HepG2 (cell line): ENCODE results near the gene ZFPL1. TPM values are rescaled to one million over a fixed set of nuclear protein-coding genes. Genes with fewer than 3 reads are reported as not detected.
A peak's percentile ranks its signal among the peaks of the same experiment; 100 is the strongest.

Experiments used
- ARNTL ChIP-seq: sonication (generic); formaldehyde crosslinking; IDR thresholded peaks from 2 replicates; pipeline ENCODE4 v1.4.0; 2020; ENCODE audit warnings: mild to moderate bottlenecking, missing genetic modification reagents
- BHLHE40 ChIP-seq: IDR thresholded peaks from 2 replicates; pipeline ENCODE4 v1.6.1; 2011; ENCODE audit warnings: low read length, improper control_type of control experiment
- CHCHD3 ChIP-seq: sonication (generic); formaldehyde crosslinking; IDR thresholded peaks from 2 replicates; pipeline ENCODE4 v1.8.0; 2022; ENCODE audit warnings: mild to moderate bottlenecking, missing genetic modification reagents, moderate library complexity
- ERF ChIP-seq: IDR thresholded peaks from 2 replicates; pipeline ENCODE4 v1.6.1; 2018; ENCODE audit warnings: missing biosample characterization, missing genetic modification reagents
- HMG20A ChIP-seq: IDR thresholded peaks from 2 replicates; pipeline ENCODE4 v1.6.1; 2016; ENCODE audit warnings: borderline replicate concordance
- HOXD1 ChIP-seq: sonication (generic); formaldehyde crosslinking; IDR thresholded peaks from 2 replicates; pipeline ENCODE4 v1.5.0; 2020; ENCODE audit warnings: missing genetic modification reagents
- JARID2 ChIP-seq: sonication (generic); formaldehyde crosslinking; IDR thresholded peaks from 2 replicates; pipeline ENCODE4 v1.8.1; 2023; ENCODE audit warnings: missing genetic modification reagents, inconsistent platforms; ENCODE audit not compliant: insufficient replicate concordance
- KAT8 ChIP-seq: IDR thresholded peaks from 2 replicates; pipeline ENCODE4 v1.6.1; 2016; ENCODE audit warnings: missing genetic modification reagents, missing compliant biosample characterization
- KDM2A ChIP-seq: sonication (generic); formaldehyde crosslinking; IDR thresholded peaks from 2 replicates; pipeline ENCODE4 v1.4.0; 2020; ENCODE audit warnings: low read depth, missing genetic modification reagents, borderline replicate concordance
- MIXL1 ChIP-seq: IDR thresholded peaks from 2 replicates; pipeline ENCODE4 v1.6.1; 2016
- NFE2L1 ChIP-seq: sonication (generic); formaldehyde crosslinking; IDR thresholded peaks from 2 replicates; pipeline ENCODE4 v1.4.0; 2020; ENCODE audit warnings: missing genetic modification reagents, mild to moderate bottlenecking, borderline replicate concordance
- NFRKB ChIP-seq: fragments of 450-650 bp; IDR thresholded peaks from 2 replicates; pipeline ENCODE4 v1.6.1; 2017
- RFX3 ChIP-seq: IDR thresholded peaks from 2 replicates; pipeline ENCODE4 v1.6.1; 2016; ENCODE audit warnings: missing biosample characterization, missing genetic modification reagents
- SP1 ChIP-seq, 2 experiments: fragments of 450-650 bp in 1 of 2; sonication (generic) in 1 of 2; formaldehyde crosslinking in 1 of 2; IDR thresholded peaks; 2 replicates each; pipeline versions ENCODE4 v1.4.0 to v1.6.1; 2016 to 2020; ENCODE audit warnings: missing genetic modification reagents in 1 of 2
- SSRP1 ChIP-seq: IDR thresholded peaks from 2 replicates; pipeline ENCODE4 v1.6.1; 2016; ENCODE audit warnings: control low read depth
- TEAD2 ChIP-seq: sonication (generic); formaldehyde crosslinking; IDR thresholded peaks from 2 replicates; pipeline ENCODE4 v1.9.0; 2021; ENCODE audit warnings: missing genetic modification reagents
- THAP11 ChIP-seq: IDR thresholded peaks from 2 replicates; pipeline ENCODE4 v1.6.1; 2016; ENCODE audit warnings: missing biosample characterization, missing genetic modification reagents
- ZNF557 ChIP-seq: sonication (generic); formaldehyde crosslinking; IDR thresholded peaks from 2 replicates; pipeline ENCODE4 v1.4.0; 2020; ENCODE audit warnings: missing genetic modification reagents
- ZNF7 ChIP-seq: IDR thresholded peaks from 2 replicates; pipeline ENCODE4 v1.6.1; 2016; ENCODE audit warnings: missing biosample characterization, missing genetic modification reagents
- ZNF75D ChIP-seq: sonication (generic); formaldehyde crosslinking; IDR thresholded peaks from 2 replicates; pipeline ENCODE4 v1.8.1; 2023; ENCODE audit warnings: missing genetic modification reagents, mild to moderate bottlenecking, borderline replicate concordance
- ZNF777 ChIP-seq: sonication (generic); formaldehyde crosslinking; IDR thresholded peaks from 2 replicates; pipeline ENCODE4 v1.4.0; 2020; ENCODE audit warnings: missing genetic modification reagents
- ZNF816 ChIP-seq: sonication (generic); formaldehyde crosslinking; IDR thresholded peaks from 2 replicates; pipeline ENCODE4 v1.8.0; 2022; ENCODE audit warnings: missing genetic modification reagents, mild to moderate bottlenecking, borderline replicate concordance
- ZSCAN30 ChIP-seq: sonication (generic); formaldehyde crosslinking; IDR thresholded peaks from 2 replicates; pipeline ENCODE4 v1.5.0; 2020; ENCODE audit warnings: mild to moderate bottlenecking, missing genetic modification reagents
- polyA plus RNA-seq, 8 experiments: library from polyadenylated mRNA; depleted of rRNA in 3 of 8; stranded (reverse) in 7 of 8; unstranded in 1 of 8; fragments of >200 nt; fragmentation: Illumina TruSeq in 4 of 8; extraction: Trizol in 4 of 8; gene quantifications; 2 replicates each; pipeline versions ENCODE4 v1.2.1 to v1.2.3, GENCODE V29; 2011 to 2016; ENCODE audit warnings: low read depth in 4 of 8, missing spikeins in 1 of 8, mixed read lengths in 1 of 8; ENCODE audit not compliant: insufficient read depth in 1 of 8
- total RNA-seq, 5 experiments: library from RNA; depleted of rRNA; stranded (reverse); fragments of >200 nt; fragmentation: Illumina TruSeq; extraction: Trizol; gene quantifications; 2 replicates each; pipeline ENCODE4 v1.2.3, GENCODE V29; 2016; ENCODE audit warnings: low read depth in 1 of 5
- TF ChIP-seq, protein P1 (sequence below): sonication (generic); formaldehyde crosslinking; IDR thresholded peaks from 2 replicates; pipeline ENCODE4 v1.4.0; 2020; ENCODE audit warnings: low read depth, mild to moderate bottlenecking, missing genetic modification reagents
- TF ChIP-seq, protein P2 (sequence below): IDR thresholded peaks from 2 replicates; pipeline ENCODE4 v1.6.1; 2012; ENCODE audit warnings: inconsistent platforms
- TF ChIP-seq, protein P3 (sequence below): sonication (generic); formaldehyde crosslinking; IDR thresholded peaks from 2 replicates; pipeline ENCODE4 v1.4.0; 2020; ENCODE audit warnings: mild to moderate bottlenecking, missing genetic modification reagents

The ZFPL1 gene
- total and polyA plus RNA-seq, 2 of the 13 experiments (the other 11 are each of a cell fraction or from before 2014, with no cell fraction given), result 32.2 to 56.0 TPM

DNA sequence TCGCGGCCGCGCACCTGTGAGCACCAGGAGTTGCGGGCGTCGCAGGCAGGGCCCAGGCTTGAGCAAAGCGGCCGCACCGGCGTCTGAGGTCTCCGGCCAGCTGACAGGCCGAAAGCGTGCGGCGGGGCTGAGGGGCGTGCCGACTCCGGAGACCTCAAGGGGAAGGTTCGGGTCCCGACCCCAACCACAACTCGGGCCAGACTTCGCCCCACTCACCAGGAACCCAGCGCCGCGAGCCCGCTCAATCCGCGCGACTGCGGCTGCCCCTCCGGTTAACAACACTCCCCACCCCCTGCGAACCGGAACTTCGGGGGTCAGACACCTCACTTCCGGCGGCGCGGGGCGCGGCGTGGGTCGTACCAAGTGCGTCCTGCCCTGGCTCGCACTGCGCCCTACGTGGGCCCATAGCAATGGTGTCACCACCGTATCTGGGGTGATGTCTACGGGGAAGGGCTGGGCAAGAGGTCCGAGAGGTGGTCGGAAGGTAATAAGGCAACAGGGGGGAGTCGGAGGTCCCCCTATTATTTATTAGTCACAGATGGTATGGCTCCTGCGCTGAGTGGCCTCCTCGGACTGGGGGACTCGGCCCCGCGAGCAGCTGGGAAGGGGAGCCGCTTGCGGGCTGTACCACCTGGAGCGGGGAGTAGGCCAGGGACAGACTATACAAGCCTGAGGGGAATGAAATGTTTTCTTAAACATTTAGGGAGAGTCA lies 50.4 kb downstream of the ZFPL1 start, which contains the start of gene SYVN1 (continued):
- TF ChIP-seq NFE2L1 (CRISPR knock-in tag) (peak; percentile 31; the same call in 1 of the 2 replicates), SP1 (IDR thresholded peaks at IDR 0.05) (no peak), SP1 (CRISPR knock-in tag; IDR thresholded peaks at IDR 0.05) (peak; percentile 70), ZSCAN30 (CRISPR knock-in tag) (0 out of 2 replicates have a peak, but pooled peaks have one; percentile 60), JARID2 (peak; percentile 37), ZNF557 (CRISPR knock-in tag) (no peak), RFX3 (CRISPR knock-in tag) (no peak), SSRP1 (CRISPR knock-in tag) (0 out of 2 replicates have a peak, but pooled peaks have one; percentile 30), NFRKB (no peak), ZNF75D (CRISPR knock-in tag) (0 out of 2 replicates have a peak, but pooled peaks have one; percentile 53), TEAD2 (CRISPR knock-in tag) (no peak), THAP11 (peak; percentile 87), BHLHE40 (peak; percentile 90), ZNF777 (CRISPR knock-in tag) (peak; percentile 26; the same call in 1 of the 2 replicates), ARNTL (CRISPR knock-in tag) (peak; percentile 51; the same call in 1 of the 2 replicates), ZNF7 (no peak), HMG20A (CRISPR knock-in tag) (no peak), KAT8 (CRISPR knock-in tag) (peak; percentile 87), ERF (CRISPR knock-in tag) (peak; percentile 85), ZNF816 (CRISPR knock-in tag) (peak; percentile 22; the same call in 1 of the 2 replicates), HOXD1 (CRISPR knock-in tag) (peak; percentile 45; the same call in 1 of the 2 replicates), MIXL1 (CRISPR knock-in tag) (peak; percentile 54; the same call in 1 of the 2 replicates), CHCHD3 (CRISPR knock-in tag) (peak; percentile 43; the same call in 1 of the 2 replicates), KDM2A (peak; percentile 85)
- TF ChIP-seq, protein P1, sequence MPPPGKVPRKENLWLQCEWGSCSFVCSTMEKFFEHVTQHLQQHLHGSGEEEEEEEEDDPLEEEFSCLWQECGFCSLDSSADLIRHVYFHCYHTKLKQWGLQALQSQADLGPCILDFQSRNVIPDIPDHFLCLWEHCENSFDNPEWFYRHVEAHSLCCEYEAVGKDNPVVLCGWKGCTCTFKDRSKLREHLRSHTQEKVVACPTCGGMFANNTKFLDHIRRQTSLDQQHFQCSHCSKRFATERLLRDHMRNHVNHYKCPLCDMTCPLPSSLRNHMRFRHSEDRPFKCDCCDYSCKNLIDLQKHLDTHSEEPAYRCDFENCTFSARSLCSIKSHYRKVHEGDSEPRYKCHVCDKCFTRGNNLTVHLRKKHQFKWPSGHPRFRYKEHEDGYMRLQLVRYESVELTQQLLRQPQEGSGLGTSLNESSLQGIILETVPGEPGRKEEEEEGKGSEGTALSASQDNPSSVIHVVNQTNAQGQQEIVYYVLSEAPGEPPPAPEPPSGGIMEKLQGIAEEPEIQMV (CRISPR knock-in tag), result peak; percentile 53; the same call in 1 of the 2 replicates
- TF ChIP-seq, protein P2, sequence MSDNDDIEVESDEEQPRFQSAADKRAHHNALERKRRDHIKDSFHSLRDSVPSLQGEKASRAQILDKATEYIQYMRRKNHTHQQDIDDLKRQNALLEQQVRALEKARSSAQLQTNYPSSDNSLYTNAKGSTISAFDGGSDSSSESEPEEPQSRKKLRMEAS, result peak; percentile 83
- TF ChIP-seq, protein P3, sequence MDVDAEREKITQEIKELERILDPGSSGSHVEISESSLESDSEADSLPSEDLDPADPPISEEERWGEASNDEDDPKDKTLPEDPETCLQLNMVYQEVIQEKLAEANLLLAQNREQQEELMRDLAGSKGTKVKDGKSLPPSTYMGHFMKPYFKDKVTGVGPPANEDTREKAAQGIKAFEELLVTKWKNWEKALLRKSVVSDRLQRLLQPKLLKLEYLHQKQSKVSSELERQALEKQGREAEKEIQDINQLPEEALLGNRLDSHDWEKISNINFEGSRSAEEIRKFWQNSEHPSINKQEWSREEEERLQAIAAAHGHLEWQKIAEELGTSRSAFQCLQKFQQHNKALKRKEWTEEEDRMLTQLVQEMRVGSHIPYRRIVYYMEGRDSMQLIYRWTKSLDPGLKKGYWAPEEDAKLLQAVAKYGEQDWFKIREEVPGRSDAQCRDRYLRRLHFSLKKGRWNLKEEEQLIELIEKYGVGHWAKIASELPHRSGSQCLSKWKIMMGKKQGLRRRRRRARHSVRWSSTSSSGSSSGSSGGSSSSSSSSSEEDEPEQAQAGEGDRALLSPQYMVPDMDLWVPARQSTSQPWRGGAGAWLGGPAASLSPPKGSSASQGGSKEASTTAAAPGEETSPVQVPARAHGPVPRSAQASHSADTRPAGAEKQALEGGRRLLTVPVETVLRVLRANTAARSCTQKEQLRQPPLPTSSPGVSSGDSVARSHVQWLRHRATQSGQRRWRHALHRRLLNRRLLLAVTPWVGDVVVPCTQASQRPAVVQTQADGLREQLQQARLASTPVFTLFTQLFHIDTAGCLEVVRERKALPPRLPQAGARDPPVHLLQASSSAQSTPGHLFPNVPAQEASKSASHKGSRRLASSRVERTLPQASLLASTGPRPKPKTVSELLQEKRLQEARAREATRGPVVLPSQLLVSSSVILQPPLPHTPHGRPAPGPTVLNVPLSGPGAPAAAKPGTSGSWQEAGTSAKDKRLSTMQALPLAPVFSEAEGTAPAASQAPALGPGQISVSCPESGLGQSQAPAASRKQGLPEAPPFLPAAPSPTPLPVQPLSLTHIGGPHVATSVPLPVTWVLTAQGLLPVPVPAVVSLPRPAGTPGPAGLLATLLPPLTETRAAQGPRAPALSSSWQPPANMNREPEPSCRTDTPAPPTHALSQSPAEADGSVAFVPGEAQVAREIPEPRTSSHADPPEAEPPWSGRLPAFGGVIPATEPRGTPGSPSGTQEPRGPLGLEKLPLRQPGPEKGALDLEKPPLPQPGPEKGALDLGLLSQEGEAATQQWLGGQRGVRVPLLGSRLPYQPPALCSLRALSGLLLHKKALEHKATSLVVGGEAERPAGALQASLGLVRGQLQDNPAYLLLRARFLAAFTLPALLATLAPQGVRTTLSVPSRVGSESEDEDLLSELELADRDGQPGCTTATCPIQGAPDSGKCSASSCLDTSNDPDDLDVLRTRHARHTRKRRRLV (CRISPR knock-in tag), result peak; percentile 89
